Activated T-helper 2 cell treated with anti-CD3 and anti-CD28 coated beads, Interferon-gamma antibody, Interleukin-2, Interleukin-4, amounts not matched to agents 10 μg/mL and 5 μg/mL and 100 μg/mL, durations not matched to agents 14 hours and 24 hours and 36 hours (primary cell): ENCODE measurements around the gene TSPY8. TPM values are rescaled to one million over a fixed set of nuclear protein-coding genes. Genes with fewer than 3 reads are reported as not detected.
"Not testable (repeated sequence)": the region's sequence is repeated elsewhere in the genome, so short reads cannot be mapped to it uniquely, and the experiment has no call there.

Experiments
- DNase-seq: peaks from one replicate; pipeline ENCODE4 v3.0.0; 2021; ENCODE audit warnings: low spot score
- H3K27ac Mint-ChIP-seq: one replicate; pipeline ENCODE4 v1.8.0; 2021; ENCODE audit warnings: mixed read lengths
- H3K27me3 Mint-ChIP-seq: one replicate; pipeline ENCODE4 v1.8.0; 2021; ENCODE audit warnings: low read depth, mixed read lengths
- H3K36me3 Mint-ChIP-seq: one replicate; pipeline ENCODE4 v1.8.0; 2021; ENCODE audit warnings: low read depth, mixed read lengths
- H3K4me1 Mint-ChIP-seq: one replicate; pipeline ENCODE4 v1.8.0; 2021; ENCODE audit warnings: low read depth, mixed read lengths
- H3K4me3 Mint-ChIP-seq: one replicate; pipeline ENCODE4 v1.8.0; 2021; ENCODE audit warnings: low read depth, mild to moderate bottlenecking, moderate library complexity, mixed read lengths
- H3K9me3 Mint-ChIP-seq: one replicate; pipeline ENCODE4 v1.8.0; 2021; ENCODE audit warnings: mixed read lengths
- intact Hi-C: fragments of 100-400 bp; cut with micrococcal nuclease; formaldehyde crosslinking; loops from one replicate; pipeline ENCODE4 v1.15.1; 2023
- total RNA-seq: library from RNA; stranded (reverse); gene quantifications from 2 replicates; pipeline ENCODE4 v1.2.3, GENCODE V29; 2022

TSPY8 gene
- total RNA-seq: not detected in 2 replicates

- DNase-seq, H3K4me3 Mint-ChIP-seq, H3K27ac Mint-ChIP-seq, H3K36me3 Mint-ChIP-seq, H3K9me3 Mint-ChIP-seq, H3K27me3 Mint-ChIP-seq, H3K4me1 Mint-ChIP-seq, intact Hi-C loops: not testable (repeated sequence)
Observed at GRCh38 chrY:9357497-9357896, at the start of gene TSPY8. Gene TSPY8 (plus strand): TSS chrY:9357797. CDS start chrY:9357843, 46 bp downstream.

GRCh38 chrY:9320996-9321395 is 36.6 kb upstream of the TSPY8 start:
- Mint-ChIP-seq H3K9me3 (no peaks in the 10 kb centered on the region), H3K27ac (no peak overlapping the region), H3K4me1 (no peaks in the 10 kb centered on the region), H3K36me3 (no peaks in the 10 kb centered on the region), H3K27me3 (no peaks in the 10 kb centered on the region), H3K4me3 (no peak overlapping the region)
- intact Hi-C loops: no loop called here
- DNase-seq: no peak

- H3K4me3 Mint-ChIP-seq, DNase-seq, H3K27me3 Mint-ChIP-seq, intact Hi-C loops, H3K9me3 Mint-ChIP-seq, H3K36me3 Mint-ChIP-seq, H3K27ac Mint-ChIP-seq, H3K4me1 Mint-ChIP-seq: not testable (repeated sequence)
Observed at GRCh38 chrY:9337164-9337563, 20.4 kb upstream of the TSPY8 start, which contains the start of gene TSPY4. Gene TSPY4 (plus strand): TSS chrY:9337464. CDS start chrY:9337510, 46 bp downstream.

GRCh38 chrY:9396527-9396926 is 38.9 kb downstream of the TSPY8 start:
- intact Hi-C loops, H3K27ac Mint-ChIP-seq, H3K36me3 Mint-ChIP-seq, H3K4me3 Mint-ChIP-seq, H3K27me3 Mint-ChIP-seq, H3K4me1 Mint-ChIP-seq, DNase-seq, H3K9me3 Mint-ChIP-seq: not testable (repeated sequence)

GRCh38 chrY:9398121-9398520 is 40.5 kb downstream of the TSPY8 start, which contains the start of gene TSPY3:
Gene TSPY3 (plus strand): TSS chrY:9398421. CDS start chrY:9398467, 46 bp downstream.
- intact Hi-C loops, H3K4me3 Mint-ChIP-seq, H3K9me3 Mint-ChIP-seq, H3K36me3 Mint-ChIP-seq, DNase-seq, H3K27ac Mint-ChIP-seq, H3K4me1 Mint-ChIP-seq, H3K27me3 Mint-ChIP-seq: not testable (repeated sequence)

Other genes starting within 250 kb of the TSPY8 start
- gene TSPY4, start 20.3 kb upstream of the TSPY8 start, total RNA-seq: not detected in 2 replicates
- gene TSPY3, start 40.6 kb downstream of the TSPY8 start, total RNA-seq: not detected in 2 replicates
- not detected in 2 replicates for gene TSPY1, start 109.2 kb downstream of the TSPY8 start, total RNA-seq
- not detected in 2 replicates for gene TSPY9, start 129.5 kb downstream of the TSPY8 start, total RNA-seq
- not detected in 2 replicates for gene TSPY10, start 170.1 kb downstream of the TSPY8 start, total RNA-seq